SK-N-SH treated with all-trans-retinoic acid at 6 μM for 48 hours (cell line): ENCODE results near the gene KCNK10.

Experiments used
- ATAC-seq: fragments of 200-7000 bp; cut with Tn5 transposase; 3 replicates; pipeline ENCODE4 v1.9.1; 2020; ENCODE audit warnings: mild to moderate bottlenecking, moderate library complexity
- ARNTL ChIP-seq: fragments of 450-650 bp; formaldehyde crosslinking; IDR thresholded peaks from 2 replicates; pipeline ENCODE4 v1.5.0; 2020; ENCODE audit warnings: low read depth, mild to moderate bottlenecking, moderate library complexity, borderline replicate concordance
- BACH2 ChIP-seq: fragments of 250-450 bp; sonication (Bioruptor Pico); IDR thresholded peaks from 2 replicates; pipeline ENCODE4 v1.9.0; 2021; ENCODE audit warnings: mild to moderate bottlenecking, borderline replicate concordance
- CREB5 ChIP-seq: fragments of 250-450 bp; sonication (Bioruptor Pico); IDR thresholded peaks from 2 replicates; pipeline ENCODE4 v1.5.1; 2020; ENCODE audit warnings: low read depth, mild to moderate bottlenecking, moderate library complexity
- ESRRG ChIP-seq: fragments of 250-450 bp; sonication (Bioruptor Pico); IDR thresholded peaks from 2 replicates; pipeline ENCODE4 v1.6.1; 2021; ENCODE audit warnings: mild to moderate bottlenecking
- ISL1 ChIP-seq: fragments of 250-450 bp; sonication (Bioruptor Pico); IDR thresholded peaks from 2 replicates; pipeline ENCODE4 v2.1.2; 2022; ENCODE audit warnings: mild to moderate bottlenecking, moderate library complexity
- OSR1 ChIP-seq: fragments of 250-450 bp; sonication (Bioruptor Pico); IDR thresholded peaks from 2 replicates; pipeline ENCODE4 v1.8.0; 2022; ENCODE audit warnings: moderate library complexity, mild to moderate bottlenecking, inconsistent platforms
- POU6F1 ChIP-seq: fragments of 250-450 bp; sonication (Bioruptor Pico); IDR thresholded peaks from 2 replicates; pipeline ENCODE4 v1.8.0; 2021; ENCODE audit warnings: low read depth, mild to moderate bottlenecking, moderate library complexity, borderline replicate concordance
- PPARA ChIP-seq: fragments of 250-450 bp; sonication (Bioruptor Pico); IDR thresholded peaks from 2 replicates; pipeline ENCODE4 v1.5.0; 2020; ENCODE audit warnings: mild to moderate bottlenecking, borderline replicate concordance
- RARB ChIP-seq: fragments of 250-450 bp; sonication (Bioruptor Pico); IDR thresholded peaks from 2 replicates; pipeline ENCODE4 v1.8.0; 2021; ENCODE audit warnings: mild to moderate bottlenecking, moderate library complexity
- TCF4 ChIP-seq: fragments of 250-450 bp; sonication (Bioruptor Pico); IDR thresholded peaks from 2 replicates; pipeline ENCODE4 v1.8.0; 2021; ENCODE audit warnings: mild to moderate bottlenecking, moderate library complexity, borderline replicate concordance
- TOX ChIP-seq: fragments of 250-450 bp; sonication (Bioruptor Pico); IDR thresholded peaks from 2 replicates; pipeline ENCODE4 v1.8.0; 2021; ENCODE audit warnings: mild to moderate bottlenecking, moderate library complexity, borderline replicate concordance
- ZC3H10 ChIP-seq: fragments of 250-450 bp; sonication (Bioruptor Pico); IDR thresholded peaks from 2 replicates; pipeline ENCODE4 v1.5.1; 2021; ENCODE audit warnings: mild to moderate bottlenecking, moderate library complexity
- ZFP3 ChIP-seq: fragments of 250-450 bp; sonication (Bioruptor Pico); IDR thresholded peaks from 2 replicates; pipeline ENCODE4 v1.5.0; 2020; ENCODE audit warnings: mild to moderate bottlenecking, moderate library complexity
- ZFP30 ChIP-seq: fragments of 450-650 bp; formaldehyde crosslinking; IDR thresholded peaks from 2 replicates; pipeline ENCODE4 v1.5.0; 2022; ENCODE audit warnings: mild to moderate bottlenecking, moderate library complexity
- ZNF565 ChIP-seq: fragments of 450-650 bp; formaldehyde crosslinking; conservative IDR thresholded peaks from 2 replicates; pipeline ENCODE4 v1.5.0; 2020; ENCODE audit warnings: low read depth, mild to moderate bottlenecking, moderate library complexity
- ZNF8 ChIP-seq: fragments of 450-650 bp; formaldehyde crosslinking; IDR thresholded peaks from 2 replicates; pipeline ENCODE4 v1.5.0; 2020; ENCODE audit warnings: mild to moderate bottlenecking, moderate library complexity
- TF ChIP-seq, protein P1 (sequence below): fragments of 250-450 bp; sonication (Bioruptor Pico); IDR thresholded peaks from 2 replicates; pipeline ENCODE4 v1.5.0; 2020; ENCODE audit warnings: mild to moderate bottlenecking, moderate library complexity
- TF ChIP-seq, protein P2 (sequence below): fragments of 250-450 bp; sonication (Bioruptor Pico); IDR thresholded peaks from 2 replicates; pipeline ENCODE4 v1.5.1; 2021; ENCODE audit warnings: mild to moderate bottlenecking, moderate library complexity

The KCNK10 gene

GRCh38 chr14:88346048-88346639 is 23.1 kb upstream of the KCNK10 start:
- no peak for TF ChIP-seq TOX
- TF ChIP-seq POU6F1, result no peak
- no peak for TF ChIP-seq ZFP3
- no peak for TF ChIP-seq CREB5 (CRISPR knock-in tag)
- no peak for TF ChIP-seq ESRRG (CRISPR knock-in tag)
- no peak for TF ChIP-seq PPARA
- no peak for TF ChIP-seq ZFP30 (CRISPR knock-in tag)
- TF ChIP-seq, protein P1, sequence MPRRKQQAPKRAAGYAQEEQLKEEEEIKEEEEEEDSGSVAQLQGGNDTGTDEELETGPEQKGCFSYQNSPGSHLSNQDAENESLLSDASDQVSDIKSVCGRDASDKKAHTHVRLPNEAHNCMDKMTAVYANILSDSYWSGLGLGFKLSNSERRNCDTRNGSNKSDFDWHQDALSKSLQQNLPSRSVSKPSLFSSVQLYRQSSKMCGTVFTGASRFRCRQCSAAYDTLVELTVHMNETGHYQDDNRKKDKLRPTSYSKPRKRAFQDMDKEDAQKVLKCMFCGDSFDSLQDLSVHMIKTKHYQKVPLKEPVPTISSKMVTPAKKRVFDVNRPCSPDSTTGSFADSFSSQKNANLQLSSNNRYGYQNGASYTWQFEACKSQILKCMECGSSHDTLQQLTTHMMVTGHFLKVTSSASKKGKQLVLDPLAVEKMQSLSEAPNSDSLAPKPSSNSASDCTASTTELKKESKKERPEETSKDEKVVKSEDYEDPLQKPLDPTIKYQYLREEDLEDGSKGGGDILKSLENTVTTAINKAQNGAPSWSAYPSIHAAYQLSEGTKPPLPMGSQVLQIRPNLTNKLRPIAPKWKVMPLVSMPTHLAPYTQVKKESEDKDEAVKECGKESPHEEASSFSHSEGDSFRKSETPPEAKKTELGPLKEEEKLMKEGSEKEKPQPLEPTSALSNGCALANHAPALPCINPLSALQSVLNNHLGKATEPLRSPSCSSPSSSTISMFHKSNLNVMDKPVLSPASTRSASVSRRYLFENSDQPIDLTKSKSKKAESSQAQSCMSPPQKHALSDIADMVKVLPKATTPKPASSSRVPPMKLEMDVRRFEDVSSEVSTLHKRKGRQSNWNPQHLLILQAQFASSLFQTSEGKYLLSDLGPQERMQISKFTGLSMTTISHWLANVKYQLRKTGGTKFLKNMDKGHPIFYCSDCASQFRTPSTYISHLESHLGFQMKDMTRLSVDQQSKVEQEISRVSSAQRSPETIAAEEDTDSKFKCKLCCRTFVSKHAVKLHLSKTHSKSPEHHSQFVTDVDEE (CRISPR knock-in tag), result no peak
- no peak for TF ChIP-seq OSR1 (CRISPR knock-in tag)
- no peak for TF ChIP-seq ZC3H10
- TF ChIP-seq ISL1 (CRISPR knock-in tag), result no peak
- no peak for TF ChIP-seq ARNTL (CRISPR knock-in tag)
- TF ChIP-seq ZNF8 (CRISPR knock-in tag), result no peak
- no peak for TF ChIP-seq BACH2 (CRISPR knock-in tag)
- TF ChIP-seq RARB (CRISPR knock-in tag), result no peak
- ATAC-seq, result no peak

- no peak for TF ChIP-seq ISL1 (CRISPR knock-in tag)
- ATAC-seq, result no peak
Measured at GRCh38 chr14:88342980-88343379, 19.9 kb upstream of the KCNK10 start.

- ATAC-seq, result no peak
- TF ChIP-seq ZFP30 (CRISPR knock-in tag), result no peak
- TF ChIP-seq BACH2 (CRISPR knock-in tag), result no peak
- TF ChIP-seq ISL1 (CRISPR knock-in tag), result no peak
- TF ChIP-seq ZNF8 (CRISPR knock-in tag), result no peak
- TF ChIP-seq, protein P2, sequence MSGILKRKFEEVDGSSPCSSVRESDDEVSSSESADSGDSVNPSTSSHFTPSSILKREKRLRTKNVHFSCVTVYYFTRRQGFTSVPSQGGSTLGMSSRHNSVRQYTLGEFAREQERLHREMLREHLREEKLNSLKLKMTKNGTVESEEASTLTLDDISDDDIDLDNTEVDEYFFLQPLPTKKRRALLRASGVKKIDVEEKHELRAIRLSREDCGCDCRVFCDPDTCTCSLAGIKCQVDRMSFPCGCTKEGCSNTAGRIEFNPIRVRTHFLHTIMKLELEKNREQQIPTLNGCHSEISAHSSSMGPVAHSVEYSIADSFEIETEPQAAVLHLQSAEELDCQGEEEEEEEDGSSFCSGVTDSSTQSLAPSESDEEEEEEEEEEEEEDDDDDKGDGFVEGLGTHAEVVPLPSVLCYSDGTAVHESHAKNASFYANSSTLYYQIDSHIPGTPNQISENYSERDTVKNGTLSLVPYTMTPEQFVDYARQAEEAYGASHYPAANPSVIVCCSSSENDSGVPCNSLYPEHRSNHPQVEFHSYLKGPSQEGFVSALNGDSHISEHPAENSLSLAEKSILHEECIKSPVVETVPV (CRISPR knock-in tag), result no peak
- no peak for TF ChIP-seq PPARA
- TF ChIP-seq TOX, result no peak
- no peak for TF ChIP-seq ZC3H10
- TF ChIP-seq, protein P1 (CRISPR knock-in tag), result no peak
- no peak for TF ChIP-seq TCF4 (CRISPR knock-in tag)
- no peak for TF ChIP-seq ZFP3
- no peak for TF ChIP-seq RARB (CRISPR knock-in tag)
- no peak for TF ChIP-seq CREB5 (CRISPR knock-in tag)
- no peak for TF ChIP-seq POU6F1
- no peak for TF ChIP-seq OSR1 (CRISPR knock-in tag)
- no peak for TF ChIP-seq ARNTL (CRISPR knock-in tag)
- no peak for TF ChIP-seq ZNF565 (CRISPR knock-in tag)
Measured at GRCh38 chr14:88340357-88340756, 17.3 kb upstream of the KCNK10 start.
